Activated naive CD8-positive, alpha-beta T cell (primary cell): Measurements from ENCODE around the gene GSTA3.
"Not testable (repeated sequence)": the region's sequence is repeated elsewhere in the genome, so short reads cannot be mapped to it uniquely, and the experiment has no call there.

ENCODE experiments used
- H3K27ac Mint-ChIP-seq: one replicate; pipeline ENCODE4 v1.8.0; 2021; ENCODE audit warnings: mixed read lengths
- H3K27me3 Mint-ChIP-seq: one replicate; pipeline ENCODE4 v1.8.0; 2021; ENCODE audit warnings: mixed read lengths
- H3K36me3 Mint-ChIP-seq: one replicate; pipeline ENCODE4 v1.8.0; 2021; ENCODE audit warnings: mixed read lengths
- H3K4me1 Mint-ChIP-seq: one replicate; pipeline ENCODE4 v1.8.0; 2021; ENCODE audit warnings: low read depth, mixed read lengths
- H3K4me3 Mint-ChIP-seq: one replicate; pipeline ENCODE4 v1.8.0; 2021; ENCODE audit warnings: mild to moderate bottlenecking, mixed read lengths
- H3K9me3 Mint-ChIP-seq: one replicate; pipeline ENCODE4 v1.8.0; 2021; ENCODE audit warnings: low read depth, mixed read lengths

The GSTA3 gene

GRCh38 chr6:52909531-52909930 is at the start of gene GSTA3:
Gene GSTA3 (minus strand): TSS chr6:52909698. CDS start chr6:52905834, 3,864 bp downstream.
- Mint-ChIP-seq H3K36me3 (peaks cover 2% of the 10 kb centered on the region), H3K4me3 (no peak within 1 kb of the TSS), H3K27ac (no peak within 1 kb of the TSS), H3K27me3 (no peaks in the 10 kb centered on the region), H3K4me1 (no peaks in the 10 kb centered on the region), H3K9me3 (no peaks in the 10 kb centered on the region)

- Mint-ChIP-seq H3K36me3 (no peaks in the 10 kb centered on the region), H3K27me3 (peaks cover 2% of the 10 kb centered on the region), H3K4me1 (no peaks in the 10 kb centered on the region), H3K9me3 (no peaks in the 10 kb centered on the region), H3K27ac (no peak overlapping the region), H3K4me3 (no peak overlapping the region)
Observed at GRCh38 chr6:52958546-52959255, 49.2 kb upstream of the GSTA3 start.

- Mint-ChIP-seq H3K27me3 (peaks cover 2% of the 10 kb centered on the region), H3K36me3 (no peaks in the 10 kb centered on the region), H3K4me1 (no peaks in the 10 kb centered on the region), H3K9me3 (no peaks in the 10 kb centered on the region), H3K4me3 (no peak overlapping the region), H3K27ac (no peak overlapping the region)
Observed at GRCh38 chr6:52955871-52956270, 46.4 kb upstream of the GSTA3 start.

- Mint-ChIP-seq H3K9me3 (no peaks in the 10 kb centered on the region), H3K27ac (no peak overlapping the region), H3K4me1 (no peaks in the 10 kb centered on the region), H3K27me3 (peaks cover 2% of the 10 kb centered on the region), H3K36me3 (no peaks in the 10 kb centered on the region), H3K4me3 (no peak overlapping the region)
Observed at GRCh38 chr6:52953911-52954839, 44.7 kb upstream of the GSTA3 start.

- H3K27ac Mint-ChIP-seq = no peak overlapping the region
- H3K4me3 Mint-ChIP-seq = no peak overlapping the region
- H3K9me3 Mint-ChIP-seq = no peaks in the 10 kb centered on the region
- no peaks in the 10 kb centered on the region for H3K36me3 Mint-ChIP-seq
- H3K4me1 Mint-ChIP-seq = peaks cover 5% of the 10 kb centered on the region
- peaks cover 13% of the 10 kb centered on the region for H3K27me3 Mint-ChIP-seq
Observed at GRCh38 chr6:52946306-52946705, 36.8 kb upstream of the GSTA3 start.

GRCh38 chr6:52942821-52943220 is 33.3 kb upstream of the GSTA3 start:
- H3K36me3 Mint-ChIP-seq, H3K9me3 Mint-ChIP-seq, H3K27ac Mint-ChIP-seq, H3K4me1 Mint-ChIP-seq, H3K4me3 Mint-ChIP-seq: not testable (repeated sequence)
- peaks cover 11% of the 10 kb centered on the region for H3K27me3 Mint-ChIP-seq

- peaks cover 9% of the 10 kb centered on the region for H3K27me3 Mint-ChIP-seq
- peaks cover 5% of the 10 kb centered on the region for H3K4me1 Mint-ChIP-seq
- no peaks in the 10 kb centered on the region for H3K36me3 Mint-ChIP-seq
- no peak overlapping the region for H3K4me3 Mint-ChIP-seq
- H3K9me3 Mint-ChIP-seq = no peaks in the 10 kb centered on the region
- H3K27ac Mint-ChIP-seq = no peak overlapping the region
Observed at GRCh38 chr6:52942221-52942620, 32.7 kb upstream of the GSTA3 start.

- Mint-ChIP-seq H3K4me3 (no peak overlapping the region), H3K4me1 (no peaks in the 10 kb centered on the region), H3K27me3 (peaks cover 1% of the 10 kb centered on the region), H3K36me3 (peaks cover 3% of the 10 kb centered on the region), H3K9me3 (no peaks in the 10 kb centered on the region), H3K27ac (no peak overlapping the region)
Observed at GRCh38 chr6:52937908-52938307, 28.4 kb upstream of the GSTA3 start.

GRCh38 chr6:52933778-52934177 is 24.3 kb upstream of the GSTA3 start:
- H3K27me3 Mint-ChIP-seq = no peaks in the 10 kb centered on the region
- no peaks in the 10 kb centered on the region for H3K4me1 Mint-ChIP-seq
- no peaks in the 10 kb centered on the region for H3K9me3 Mint-ChIP-seq
- H3K4me3 Mint-ChIP-seq = no peak overlapping the region
- no peak overlapping the region for H3K27ac Mint-ChIP-seq
- H3K36me3 Mint-ChIP-seq = peaks cover 3% of the 10 kb centered on the region

- H3K4me1 Mint-ChIP-seq = no peaks in the 10 kb centered on the region
- no peaks in the 10 kb centered on the region for H3K27me3 Mint-ChIP-seq
- H3K36me3 Mint-ChIP-seq = peaks cover 3% of the 10 kb centered on the region
- H3K4me3 Mint-ChIP-seq = no peak overlapping the region
- H3K9me3 Mint-ChIP-seq = no peaks in the 10 kb centered on the region
- no peak overlapping the region for H3K27ac Mint-ChIP-seq
Observed at GRCh38 chr6:52931351-52931750, 21.9 kb upstream of the GSTA3 start.

GRCh38 chr6:52929321-52930164 is 20.0 kb upstream of the GSTA3 start:
- H3K9me3 Mint-ChIP-seq = no peaks in the 10 kb centered on the region
- no peak overlapping the region for H3K27ac Mint-ChIP-seq
- H3K4me1 Mint-ChIP-seq = no peaks in the 10 kb centered on the region
- H3K4me3 Mint-ChIP-seq = no peak overlapping the region
- H3K36me3 Mint-ChIP-seq = no peaks in the 10 kb centered on the region
- no peaks in the 10 kb centered on the region for H3K27me3 Mint-ChIP-seq

GRCh38 chr6:52927451-52927850 is 18.0 kb upstream of the GSTA3 start:
- Mint-ChIP-seq H3K36me3 (no peaks in the 10 kb centered on the region), H3K27me3 (no peaks in the 10 kb centered on the region), H3K9me3 (no peaks in the 10 kb centered on the region), H3K27ac (no peak overlapping the region), H3K4me1 (no peaks in the 10 kb centered on the region), H3K4me3 (no peak overlapping the region)

GRCh38 chr6:52925919-52926792 is 16.7 kb upstream of the GSTA3 start:
- no peaks in the 10 kb centered on the region for H3K27me3 Mint-ChIP-seq
- no peak overlapping the region for H3K27ac Mint-ChIP-seq
- no peaks in the 10 kb centered on the region for H3K9me3 Mint-ChIP-seq
- H3K36me3 Mint-ChIP-seq = no peaks in the 10 kb centered on the region
- H3K4me3 Mint-ChIP-seq = no peak overlapping the region
- no peaks in the 10 kb centered on the region for H3K4me1 Mint-ChIP-seq

GRCh38 chr6:52925042-52925441 is 15.5 kb upstream of the GSTA3 start:
- no peaks in the 10 kb centered on the region for H3K27me3 Mint-ChIP-seq
- no peak overlapping the region for H3K27ac Mint-ChIP-seq
- H3K36me3 Mint-ChIP-seq = no peaks in the 10 kb centered on the region
- H3K4me1 Mint-ChIP-seq = no peaks in the 10 kb centered on the region
- no peak overlapping the region for H3K4me3 Mint-ChIP-seq
- H3K9me3 Mint-ChIP-seq = no peaks in the 10 kb centered on the region
